Stomach (tissue), 4 donors: ENCODE measurements around the gene MINK1.

Experiments used
- POLR2A ChIP-seq, 4 donors: fragments of 450-650 bp; IDR thresholded peaks; one replicate each; pipeline ENCODE4 v1.6.1; 2016; ENCODE audit warnings: antibody characterized with exemption in 4 of 4, control low read depth in 2 of 4, mild to moderate bottlenecking in 1 of 4, moderate library complexity in 1 of 4
- TF ChIP-seq, protein P1 (sequence below), 7 experiments: fragments of 450-650 bp in 4 of 7; fragments of 200-600 bp in 3 of 7; sonication (generic) in 3 of 7; IDR thresholded peaks; one replicate each; pipeline ENCODE4 v1.5.1; 2016 to 2019; ENCODE audit warnings: antibody characterized with exemption in 7 of 7, control low read depth in 2 of 7, mild to moderate bottlenecking in 1 of 7

DNA sequence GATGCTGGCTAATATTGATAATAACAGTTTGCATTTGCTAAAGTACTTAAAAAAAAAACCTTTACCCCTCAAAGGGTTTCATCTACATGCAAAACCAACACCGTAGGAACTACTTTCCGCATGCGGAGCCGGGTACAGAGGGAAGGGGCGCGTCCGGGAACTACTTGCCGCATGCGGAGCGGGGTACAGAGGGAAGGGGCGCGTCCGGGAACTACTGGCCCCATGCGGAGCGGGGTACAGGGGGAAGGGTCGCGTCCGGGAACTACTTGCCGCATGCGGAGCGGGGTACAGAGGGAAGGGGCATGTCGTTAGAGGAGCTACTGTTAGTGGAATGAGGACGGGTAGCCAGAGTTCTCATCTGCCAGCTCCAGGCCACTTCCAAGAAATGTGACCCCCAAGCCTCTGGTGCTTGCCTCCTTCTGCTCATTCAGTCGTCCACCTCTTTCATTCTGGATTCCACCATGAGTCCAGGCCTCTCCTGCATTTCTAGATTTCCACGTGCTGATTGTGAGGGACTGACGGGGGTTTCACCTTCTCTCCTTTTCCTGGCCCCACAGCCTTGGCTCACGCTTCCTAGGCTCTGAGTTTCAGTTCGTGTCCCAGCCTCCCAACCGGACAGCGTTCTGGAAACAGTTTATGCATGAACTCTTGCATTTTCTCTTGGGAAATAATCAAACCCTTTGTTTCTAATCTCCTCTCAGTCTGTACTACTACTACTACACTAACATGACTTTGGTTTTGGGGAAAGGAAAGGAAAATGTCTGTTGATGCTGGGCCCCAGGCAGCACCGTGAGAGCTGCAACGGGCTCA lies 26.9 kb downstream of the MINK1 start:
- TF ChIP-seq, protein P1, sequence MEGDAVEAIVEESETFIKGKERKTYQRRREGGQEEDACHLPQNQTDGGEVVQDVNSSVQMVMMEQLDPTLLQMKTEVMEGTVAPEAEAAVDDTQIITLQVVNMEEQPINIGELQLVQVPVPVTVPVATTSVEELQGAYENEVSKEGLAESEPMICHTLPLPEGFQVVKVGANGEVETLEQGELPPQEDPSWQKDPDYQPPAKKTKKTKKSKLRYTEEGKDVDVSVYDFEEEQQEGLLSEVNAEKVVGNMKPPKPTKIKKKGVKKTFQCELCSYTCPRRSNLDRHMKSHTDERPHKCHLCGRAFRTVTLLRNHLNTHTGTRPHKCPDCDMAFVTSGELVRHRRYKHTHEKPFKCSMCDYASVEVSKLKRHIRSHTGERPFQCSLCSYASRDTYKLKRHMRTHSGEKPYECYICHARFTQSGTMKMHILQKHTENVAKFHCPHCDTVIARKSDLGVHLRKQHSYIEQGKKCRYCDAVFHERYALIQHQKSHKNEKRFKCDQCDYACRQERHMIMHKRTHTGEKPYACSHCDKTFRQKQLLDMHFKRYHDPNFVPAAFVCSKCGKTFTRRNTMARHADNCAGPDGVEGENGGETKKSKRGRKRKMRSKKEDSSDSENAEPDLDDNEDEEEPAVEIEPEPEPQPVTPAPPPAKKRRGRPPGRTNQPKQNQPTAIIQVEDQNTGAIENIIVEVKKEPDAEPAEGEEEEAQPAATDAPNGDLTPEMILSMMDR (IDR thresholded peaks at IDR 0.05), result no peak
- TF ChIP-seq POLR2A (IDR thresholded peaks at IDR 0.05), result no peak
